DND-41 (cell line): ENCODE results near the gene PPP1R17.

Experiments used
- CTCF ChIP-seq: IDR thresholded peaks from 2 replicates; pipeline ENCODE4 v1.5.1; 2012; ENCODE audit warnings: borderline replicate concordance, low read length, moderate library complexity, mild to moderate bottlenecking; ENCODE audit not compliant: poor library complexity, severe bottlenecking; ENCODE audit errors: extremely low read depth
- EZH2 ChIP-seq: IDR thresholded peaks from 3 replicates; pipeline ENCODE4 v1.6.1; 2012; ENCODE audit warnings: borderline replicate concordance, low read depth, mild to moderate bottlenecking, moderate library complexity, low read length, inconsistent platforms; ENCODE audit not compliant: severe bottlenecking

- TF ChIP-seq CTCF: no peak
- no peak for TF ChIP-seq EZH2
These were observed 40.1 kb upstream of the PPP1R17 start for GRCh38 chr7:31646942-31647341.
